Trophoblast cell (in vitro differentiated cells and primary cell): ENCODE data around the gene DUS2.
"Not testable (repeated sequence)": the region's sequence is repeated elsewhere in the genome, so short reads cannot be mapped to it uniquely, and the experiment has no call there.

Experiments used
- DNase-seq, 2 donors: peaks; one replicate each; pipeline ENCODE4 v3.0.0-alpha.2; 2016
- H2AFZ ChIP-seq: 2 replicates; pipeline ENCODE4 v1.6.1; 2013; ENCODE audit warnings: low read length, moderate library complexity, mild to moderate bottlenecking; ENCODE audit not compliant: insufficient read depth, poor library complexity
- H2AK5ac ChIP-seq: 2 replicates; pipeline ENCODE4 v1.6.1; 2013; ENCODE audit warnings: mild to moderate bottlenecking, low read length
- H2BK120ac ChIP-seq: 2 replicates; pipeline ENCODE4 v1.6.1; 2013; ENCODE audit warnings: low read length, mild to moderate bottlenecking, moderate library complexity; ENCODE audit not compliant: insufficient read depth, poor library complexity
- H2BK12ac ChIP-seq: 2 replicates; pipeline ENCODE4 v1.6.1; 2013; ENCODE audit warnings: mild to moderate bottlenecking, low read length, moderate library complexity
- H2BK5ac ChIP-seq: 2 replicates; pipeline ENCODE4 v1.6.1; 2013; ENCODE audit warnings: low read length, low read depth, moderate library complexity, mild to moderate bottlenecking; ENCODE audit not compliant: poor library complexity
- H3K14ac ChIP-seq: 2 replicates; pipeline ENCODE4 v1.6.1; 2013; ENCODE audit warnings: mild to moderate bottlenecking, low read length
- H3K18ac ChIP-seq: 2 replicates; pipeline ENCODE4 v1.6.1; 2013; ENCODE audit warnings: mild to moderate bottlenecking, low read length
- H3K23ac ChIP-seq: 2 replicates; pipeline ENCODE4 v1.6.1; 2013; ENCODE audit warnings: low read length
- H3K27ac ChIP-seq: 2 replicates; pipeline ENCODE4 v1.5.1; 2013; ENCODE audit warnings: low read depth, mild to moderate bottlenecking, inconsistent platforms, low read length, moderate library complexity
- H3K27me3 ChIP-seq: 2 replicates; pipeline ENCODE4 v1.6.1; 2013; ENCODE audit warnings: inconsistent platforms, mild to moderate bottlenecking, low read length, moderate library complexity; ENCODE audit not compliant: insufficient read depth
- H3K36me3 ChIP-seq, 2 experiments: 1 replicate in 1 of 2; 2 replicates in 1 of 2; pipeline ENCODE4 v1.6.1; 2013; ENCODE audit warnings: low read length in 2 of 2, mild to moderate bottlenecking in 2 of 2, moderate library complexity in 1 of 2; ENCODE audit not compliant: insufficient read depth in 2 of 2, control insufficient read depth in 1 of 2
- H3K4ac ChIP-seq: 2 replicates; pipeline ENCODE4 v1.6.1; 2013; ENCODE audit warnings: low read depth, mild to moderate bottlenecking, low read length, moderate library complexity
- H3K4me1 ChIP-seq, 2 experiments: 1 replicate in 1 of 2; 2 replicates in 1 of 2; pipeline ENCODE4 v1.6.1; 2013; ENCODE audit warnings: low read length in 2 of 2, mild to moderate bottlenecking in 2 of 2, moderate library complexity in 1 of 2; ENCODE audit not compliant: insufficient read depth in 2 of 2, control insufficient read depth in 1 of 2
- H3K4me2 ChIP-seq: 2 replicates; pipeline ENCODE4 v1.6.1; 2013; ENCODE audit warnings: inconsistent platforms, mild to moderate bottlenecking, low read length, moderate library complexity
- H3K4me3 ChIP-seq: 2 replicates; pipeline ENCODE4 v1.5.1; 2013; ENCODE audit warnings: mild to moderate bottlenecking, low read depth, low read length, inconsistent platforms
- H3K79me1 ChIP-seq: one replicate; pipeline ENCODE4 v1.6.1; 2013; ENCODE audit warnings: low read length
- H3K79me2 ChIP-seq: 2 replicates; pipeline ENCODE4 v1.6.1; 2013; ENCODE audit warnings: low read length, mild to moderate bottlenecking; ENCODE audit not compliant: control insufficient read depth, insufficient read depth, poor library complexity
- H3K9ac ChIP-seq: 2 replicates; pipeline ENCODE4 v1.6.1; 2013; ENCODE audit warnings: mild to moderate bottlenecking, low read length
- H3K9me3 ChIP-seq: 2 replicates; pipeline ENCODE4 v1.6.1; 2013; ENCODE audit warnings: low read depth, mild to moderate bottlenecking, control low read depth, inconsistent platforms, low read length; ENCODE audit not compliant: insufficient read depth
- H4K12ac ChIP-seq: 2 replicates; pipeline ENCODE4 v1.6.1; 2013; ENCODE audit warnings: low read depth, mild to moderate bottlenecking, low read length, moderate library complexity
- H4K8ac ChIP-seq: 2 replicates; pipeline ENCODE4 v1.6.1; 2013; ENCODE audit warnings: low read depth, mild to moderate bottlenecking, low read length, moderate library complexity
- H4K91ac ChIP-seq: one replicate; pipeline ENCODE4 v1.6.1; 2013; ENCODE audit warnings: low read depth, mild to moderate bottlenecking, low read length, moderate library complexity
- WGBS: extraction: QIAGEN DNeasy Blood & Tissue Kit; methylation state at CpG from one replicate; pipeline ENCODE4 v1.1.7; 2013; ENCODE audit warnings: missing lambda C conversion rate; ENCODE audit not compliant: insufficient read length, insufficient coverage; ENCODE audit errors: extremely low coverage; 5-methylcytosine and 5-hydroxymethylcytosine counted together

The DUS2 gene

DNA sequence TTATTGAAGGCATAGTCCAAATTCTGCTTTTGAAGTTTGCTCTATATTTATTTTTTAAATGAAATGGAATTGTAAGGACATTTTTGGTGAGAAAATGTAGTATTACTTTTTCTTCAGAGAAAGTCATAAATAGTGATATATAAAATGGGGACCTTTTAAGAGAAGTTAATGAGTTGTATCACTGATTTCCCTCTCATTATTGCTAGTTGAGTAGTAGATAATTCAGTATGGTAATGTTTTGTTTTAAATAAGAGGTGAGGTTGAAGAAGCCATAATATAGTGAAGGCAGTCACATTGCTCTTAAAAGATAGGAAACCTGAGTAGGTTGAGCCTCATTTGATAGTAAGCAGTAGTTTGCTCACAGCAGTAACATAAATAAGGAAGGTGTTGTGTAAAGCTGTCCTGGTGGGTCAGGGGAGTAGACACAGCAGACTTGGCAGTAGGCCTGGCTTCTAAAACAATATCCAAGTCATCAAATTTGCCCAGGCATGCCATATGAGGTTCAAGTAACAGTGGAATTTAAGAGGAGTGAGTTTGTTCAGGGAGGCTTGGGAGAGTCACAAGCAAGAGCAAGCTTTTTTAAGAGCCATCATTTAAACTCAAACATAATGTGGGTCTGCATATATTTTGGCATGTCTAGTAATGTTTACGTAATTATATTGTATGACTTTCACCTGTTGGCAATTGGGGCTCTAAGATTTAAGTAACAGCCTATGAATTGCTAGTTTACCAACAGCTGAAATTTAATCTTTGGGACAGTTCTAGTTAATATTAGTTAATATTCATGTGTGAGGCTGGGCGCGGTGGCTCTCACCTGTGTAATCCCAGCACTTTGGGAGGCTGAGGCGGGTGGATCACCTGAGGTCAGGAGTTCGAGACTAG lies 68.5 kb downstream of the DUS2 start:
- H3K4me1 ChIP-seq, result no peaks in the 10 kb centered on the region
- H3K4me3 ChIP-seq, result no peak overlapping the region
- H2AK5ac ChIP-seq, result no peak overlapping the region
- peaks cover 1% of the 10 kb centered on the region for H3K79me2 ChIP-seq
- no peak overlapping the region for H4K8ac ChIP-seq
- H4K12ac ChIP-seq, result no peak overlapping the region
- no peak overlapping the region for H3K4me2 ChIP-seq
- H2BK5ac ChIP-seq, result no peak overlapping the region
- H2AFZ ChIP-seq, result no peak overlapping the region
- H3K79me1 ChIP-seq, result no peaks in the 10 kb centered on the region
- H3K27ac ChIP-seq, result no peak overlapping the region
- H2BK120ac ChIP-seq, result no peak overlapping the region
- H3K9ac ChIP-seq, result no peak overlapping the region
- no peaks in the 10 kb centered on the region for H3K36me3 ChIP-seq
- DNase-seq, result no peak
- WGBS, result no CpG with 5 or more reads among the region's 5 CpGs
- H3K18ac ChIP-seq, result no peak overlapping the region
- no peak overlapping the region for H3K23ac ChIP-seq
- H3K27me3 ChIP-seq, result no peaks in the 10 kb centered on the region
- no peaks in the 10 kb centered on the region for H3K9me3 ChIP-seq
- no peak overlapping the region for H3K4ac ChIP-seq
- no peak overlapping the region for H2BK12ac ChIP-seq
- H3K14ac ChIP-seq, result no peak overlapping the region
- no peak overlapping the region for H4K91ac ChIP-seq

DNA sequence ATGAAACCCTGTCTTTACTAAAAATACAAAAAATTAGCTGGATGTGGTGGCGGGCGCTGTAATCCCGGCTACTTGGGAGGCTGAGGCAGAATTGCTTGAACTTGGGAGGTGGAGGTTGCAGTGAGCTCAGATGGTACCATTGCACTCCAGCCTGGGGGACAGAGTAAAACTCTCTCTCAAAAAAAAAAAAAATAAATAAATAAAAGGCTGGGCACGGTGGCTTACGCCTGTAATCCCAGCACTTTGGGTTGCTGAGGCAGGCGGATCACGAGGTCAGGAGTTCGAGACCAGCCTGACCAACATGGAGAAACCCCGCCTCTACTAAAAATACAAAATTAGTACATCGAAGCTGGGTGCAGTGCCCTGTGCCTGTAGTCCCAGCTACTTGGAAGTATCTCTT lies 69.2 kb downstream of the DUS2 start:
- not testable (repeated sequence) for H2AK5ac ChIP-seq, H4K12ac ChIP-seq, H2AFZ ChIP-seq, H3K4me1 ChIP-seq, H3K36me3 ChIP-seq, H3K4me3 ChIP-seq, H3K4me2 ChIP-seq, H2BK5ac ChIP-seq, H3K4ac ChIP-seq, H4K8ac ChIP-seq, H3K18ac ChIP-seq, H3K27me3 ChIP-seq, H3K9me3 ChIP-seq, H3K9ac ChIP-seq, H3K27ac ChIP-seq, H4K91ac ChIP-seq, DNase-seq, H3K79me2 ChIP-seq, H2BK120ac ChIP-seq, H3K79me1 ChIP-seq, H3K23ac ChIP-seq, H3K14ac ChIP-seq, H2BK12ac ChIP-seq
- WGBS, result no CpG with 5 or more reads among the region's 10 CpGs

DNA sequence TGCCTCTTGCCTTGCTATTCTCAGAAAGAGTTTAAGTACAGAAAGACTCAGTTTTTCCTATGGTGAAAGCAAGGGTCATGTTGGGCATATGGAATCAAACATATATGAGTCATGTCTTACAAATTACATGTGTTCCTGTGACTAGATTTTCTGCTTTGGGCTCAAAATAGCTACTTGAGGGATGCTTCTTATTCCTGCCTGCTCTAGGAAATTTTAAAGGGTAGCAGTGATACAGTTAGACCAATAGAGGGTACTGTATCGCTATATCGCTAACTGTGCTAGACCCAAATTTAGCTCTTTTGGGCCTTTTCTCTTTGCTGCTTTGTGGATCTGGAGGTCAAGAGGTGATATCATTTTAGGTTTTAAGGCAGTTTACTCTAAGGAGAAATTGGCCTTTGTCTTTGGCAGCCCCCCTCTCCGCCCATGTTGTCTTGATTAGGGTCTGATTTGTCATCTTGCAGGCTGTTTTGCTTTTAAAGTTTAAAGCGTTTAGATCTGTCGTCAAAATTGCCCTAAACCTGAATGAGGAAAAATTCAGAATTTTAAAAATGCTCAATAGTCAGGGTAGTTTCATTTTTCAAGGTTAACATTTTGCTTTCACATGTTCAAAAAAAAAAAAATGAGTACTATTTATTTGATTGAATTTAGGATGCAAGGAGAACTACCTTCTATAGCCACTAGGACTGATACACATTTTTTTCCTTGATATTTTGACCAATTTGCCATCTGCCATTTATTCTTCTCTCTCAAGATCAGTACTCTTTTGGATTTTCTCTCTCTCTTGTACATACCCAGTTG lies 70.9 kb downstream of the DUS2 start:
- WGBS, result no CpG with 5 or more reads among the region's 5 CpGs
- peak in 1 of 2 donors; percentile 10 for DNase-seq
- Histone ChIP-seq H2BK5ac (no peak overlapping the region), H4K8ac (no peak overlapping the region), H3K79me1 (no peaks in the 10 kb centered on the region), H4K12ac (no peak overlapping the region), H4K91ac (no peak overlapping the region), H2AFZ (no peak overlapping the region), H3K9ac (no peak overlapping the region), H3K27me3 (no peaks in the 10 kb centered on the region), H2BK12ac (no peak overlapping the region), H3K79me2 (no peaks in the 10 kb centered on the region), H3K4me1 (no peaks in the 10 kb centered on the region), H3K23ac (no peak overlapping the region), H3K4ac (no peak overlapping the region), H3K9me3 (no peaks in the 10 kb centered on the region), H2BK120ac (no peak overlapping the region), H3K14ac (no peak overlapping the region), H2AK5ac (no peak overlapping the region), H3K36me3 (no peaks in the 10 kb centered on the region), H3K4me2 (no peak overlapping the region), H3K18ac (no peak overlapping the region), H3K27ac (no peak overlapping the region), H3K4me3 (no peak overlapping the region)

DNA sequence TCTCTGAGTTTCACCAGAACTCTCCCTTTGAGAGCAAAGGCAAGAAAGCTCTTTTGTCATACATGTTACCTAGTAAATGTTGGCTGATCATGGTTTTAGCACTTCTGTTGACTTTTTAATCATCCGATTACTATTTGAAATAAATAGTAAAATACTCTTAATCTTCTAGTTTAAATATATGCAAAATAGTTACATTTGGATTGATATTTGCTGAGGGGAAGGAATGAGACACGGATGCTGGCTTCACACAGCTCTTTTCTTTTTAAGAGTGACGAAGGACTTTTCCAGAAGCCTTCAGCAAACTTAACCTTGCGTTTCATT lies 71.5 kb downstream of the DUS2 start:
- H3K4me1 ChIP-seq, result no peaks in the 10 kb centered on the region
- no peak overlapping the region for H3K18ac ChIP-seq
- DNase-seq, result no peak
- no peak overlapping the region for H2BK120ac ChIP-seq
- no peak overlapping the region for H3K4me3 ChIP-seq
- H3K9me3 ChIP-seq, result no peaks in the 10 kb centered on the region
- no peak overlapping the region for H4K8ac ChIP-seq
- no peak overlapping the region for H2BK12ac ChIP-seq
- no peaks in the 10 kb centered on the region for H3K36me3 ChIP-seq
- no CpG with 5 or more reads among the region's 4 CpGs for WGBS
- H2AFZ ChIP-seq, result no peak overlapping the region
- H3K4ac ChIP-seq, result no peak overlapping the region
- no peak overlapping the region for H4K91ac ChIP-seq
- H3K9ac ChIP-seq, result no peak overlapping the region
- no peak overlapping the region for H3K23ac ChIP-seq
- H3K14ac ChIP-seq, result no peak overlapping the region
- H3K27me3 ChIP-seq, result no peaks in the 10 kb centered on the region
- H3K79me1 ChIP-seq, result no peaks in the 10 kb centered on the region
- no peak overlapping the region for H2AK5ac ChIP-seq
- H2BK5ac ChIP-seq, result no peak overlapping the region
- no peaks in the 10 kb centered on the region for H3K79me2 ChIP-seq
- H4K12ac ChIP-seq, result no peak overlapping the region
- no peak overlapping the region for H3K4me2 ChIP-seq
- H3K27ac ChIP-seq, result no peak overlapping the region
